ENCODE data around the gene ABCB6. TPM values are rescaled to one million over a fixed set of nuclear protein-coding genes. Genes with fewer than 3 reads are reported as not detected.

The ABCB6 gene
- total and polyA plus RNA-seq, 2 of the 8 experiments (the other 6 are each of a cell fraction or from before 2014, with no cell fraction given): 44.9 to 50.6 TPM

DNA sequence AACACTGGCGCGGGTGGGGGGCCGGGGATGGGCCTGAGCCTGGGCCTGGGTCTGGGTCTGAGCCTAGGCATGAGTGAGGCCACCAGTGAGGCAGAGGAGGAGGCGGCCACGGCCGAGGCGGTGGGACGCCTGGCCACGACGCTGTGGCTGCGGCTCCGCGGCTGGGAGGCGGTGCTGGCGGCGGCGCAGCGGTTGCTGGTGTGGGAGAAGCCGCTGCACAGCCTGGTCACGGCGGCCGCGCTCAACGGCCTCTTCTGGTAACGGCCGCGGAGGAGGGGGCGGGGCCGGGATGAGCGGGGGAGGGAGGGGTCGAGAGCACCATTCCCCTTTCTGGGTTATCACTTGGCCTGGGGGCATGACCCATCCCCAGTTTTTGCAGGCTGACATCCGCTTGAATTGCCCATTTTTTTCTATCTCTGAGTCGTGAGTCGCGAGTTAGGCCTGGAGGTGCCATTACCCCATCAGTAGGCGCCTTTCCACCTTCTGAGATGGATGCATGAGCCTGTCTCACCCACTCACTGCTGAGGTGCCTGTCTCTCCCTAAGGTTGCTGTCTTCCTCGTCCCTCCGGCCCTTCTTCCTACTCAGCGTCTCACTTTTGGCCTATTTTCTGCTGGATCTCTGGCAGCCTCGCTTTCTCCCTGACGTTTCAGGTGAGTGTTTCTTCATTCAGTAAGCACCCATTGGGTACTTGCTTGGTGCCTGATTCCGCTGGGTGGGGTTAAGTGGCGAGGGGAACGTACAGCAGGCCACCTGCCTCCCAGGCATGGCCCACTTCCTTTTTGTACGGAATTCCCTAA, 40.2 kb downstream of the ABCB6 start (continued):
- TF ChIP-seq ZNF274 (IDR thresholded peaks at IDR 0.05; ENCODE audit: borderline replicate concordance, extremely low read depth, low read length) (no peak), CTCF (IDR thresholded peaks at IDR 0.05; ENCODE audit: control extremely low read depth in 1 of 3, insufficient read depth in 1 of 3, low read depth in 1 of 3, low read length in 3 of 3) (no peak), SUZ12 (IDR thresholded peaks at IDR 0.05; ENCODE audit: low read length) (no peak), GABPA (IDR thresholded peaks at IDR 0.05; ENCODE audit: borderline replicate concordance, insufficient read depth, low read length) (no peak), CHD2 (IDR thresholded peaks at IDR 0.05; ENCODE audit: low read length) (no peak), HDAC6 (IDR thresholded peaks at IDR 0.05; ENCODE audit: low read depth, low read length) (no peak), NRF1 (IDR thresholded peaks at IDR 0.05; ENCODE audit: low read depth, low read length) (no peak)

All from H1 (cell line).